Measurements from ENCODE around the gene PEMT.
"Not testable (repeated sequence)": the region's sequence is repeated elsewhere in the genome, so short reads cannot be mapped to it uniquely, and the experiment has no call there.

The PEMT gene

GRCh38 chr17:17492571-17492970, 98.9 kb downstream of the PEMT start:
- H3K4me3 ChIP-seq (ENCODE audit: low read depth, low read length) = no peak overlapping the region
- DNase-seq (ENCODE audit: low read depth) = no peak

GRCh38 chr17:17492085-17492484, 99.4 kb downstream of the PEMT start:
- H3K4me3 ChIP-seq (ENCODE audit: low read depth, low read length) = no peak overlapping the region
- no peak for TF ChIP-seq CTCF (IDR thresholded peaks at IDR 0.05; ENCODE audit: insufficient read depth, low read depth, low read length, missing control alignments)

More at GRCh38 chr17:17492571-17492970, 98.9 kb downstream of the PEMT start:
- no peak for TF ChIP-seq CTCF (IDR thresholded peaks at IDR 0.05; ENCODE audit: insufficient read depth, low read depth, low read length, missing control alignments)

GRCh38 chr17:17491546-17491988, 99.9 kb downstream of the PEMT start:
- no peak overlapping the region for H3K4me3 ChIP-seq (ENCODE audit: low read depth, low read length)
- DNase-seq (ENCODE audit: low read depth) = no peak
- TF ChIP-seq CTCF (IDR thresholded peaks at IDR 0.05; ENCODE audit: insufficient read depth, low read depth, low read length, missing control alignments) = no peak

More at GRCh38 chr17:17492085-17492484, 99.4 kb downstream of the PEMT start:
- DNase-seq (ENCODE audit: low read depth) = no peak

- no peak for TF ChIP-seq CTCF (IDR thresholded peaks at IDR 0.05; ENCODE audit: insufficient read depth, low read depth, low read length, missing control alignments)
- DNase-seq (ENCODE audit: low read depth) = no peak
- no peak overlapping the region for H3K4me3 ChIP-seq (ENCODE audit: low read depth, low read length)
These were observed 100.5 kb downstream of the PEMT start for GRCh38 chr17:17491031-17491471.

- no peak overlapping the region for H3K4me3 ChIP-seq (ENCODE audit: low read depth, low read length)
- no peak for TF ChIP-seq CTCF (IDR thresholded peaks at IDR 0.05; ENCODE audit: insufficient read depth, low read depth, low read length, missing control alignments)
These were observed 103.5 kb downstream of the PEMT start for GRCh38 chr17:17487998-17488397.

GRCh38 chr17:17486416-17486815, 105.1 kb downstream of the PEMT start:
- H3K4me3 ChIP-seq (ENCODE audit: low read depth, low read length); DNase-seq (ENCODE audit: low read depth): not testable (repeated sequence)

More at GRCh38 chr17:17487998-17488397, 103.5 kb downstream of the PEMT start:
- no peak for DNase-seq (ENCODE audit: low read depth)

- H3K4me3 ChIP-seq (ENCODE audit: low read depth, low read length) = no peak overlapping the region
- no peak for DNase-seq (ENCODE audit: low read depth)
- no peak for TF ChIP-seq CTCF (IDR thresholded peaks at IDR 0.05; ENCODE audit: insufficient read depth, low read depth, low read length, missing control alignments)
These were observed 106.1 kb downstream of the PEMT start for GRCh38 chr17:17485420-17485819.

Measured in GM12865 (cell line).